Activated CD8-positive, alpha-beta memory T cell treated with anti-CD3 and anti-CD28 coated beads for 4 hours (primary cell): Measurements from ENCODE around the gene MAP3K9.
A peak's percentile ranks its signal among the peaks of the same experiment; 100 is the strongest.
"Not testable (repeated sequence)": the region's sequence is repeated elsewhere in the genome, so short reads cannot be mapped to it uniquely, and the experiment has no call there.

Source experiments
- DNase-seq, 2 donors: peaks; one replicate each; pipeline ENCODE4 v3.0.0-alpha.2; 2020; ENCODE audit warnings: low read depth in 2 of 2

MAP3K9 gene

GRCh38 chr14:70724110-70724509, 85.2 kb downstream of the MAP3K9 start:
- DNase-seq = no peak

GRCh38 chr14:70723276-70723675, 86.0 kb downstream of the MAP3K9 start:
- DNase-seq = no peak

DNA sequence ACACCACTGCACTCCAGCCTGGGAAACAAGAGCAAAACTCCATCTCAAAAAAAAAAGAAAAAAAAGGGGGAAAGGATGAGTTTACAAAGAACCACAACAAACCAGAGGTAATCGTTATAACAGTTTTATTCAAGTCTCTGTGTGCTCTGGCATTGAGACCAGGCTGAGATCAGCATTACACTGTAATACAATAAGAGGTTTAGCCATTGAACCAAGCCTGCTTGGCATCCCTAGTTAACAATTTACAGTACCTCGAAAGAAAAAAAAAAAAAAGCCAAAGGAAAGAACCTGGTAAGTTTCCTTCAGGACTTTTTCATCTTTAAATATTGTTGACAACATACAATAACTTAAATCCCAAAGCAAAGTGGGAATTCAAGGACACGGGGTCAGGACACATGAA, 86.9 kb downstream of the MAP3K9 start:
- no peak for DNase-seq

- no peak for DNase-seq
Measured at GRCh38 chr14:70721542-70721941, 87.8 kb downstream of the MAP3K9 start.

- DNase-seq = no peak
Measured at GRCh38 chr14:70718383-70719118, 90.8 kb downstream of the MAP3K9 start.

- DNase-seq = no peak
Measured at GRCh38 chr14:70716958-70717357, 92.4 kb downstream of the MAP3K9 start.

- DNase-seq = no peak
Measured at GRCh38 chr14:70716483-70716882, 92.8 kb downstream of the MAP3K9 start.

DNA sequence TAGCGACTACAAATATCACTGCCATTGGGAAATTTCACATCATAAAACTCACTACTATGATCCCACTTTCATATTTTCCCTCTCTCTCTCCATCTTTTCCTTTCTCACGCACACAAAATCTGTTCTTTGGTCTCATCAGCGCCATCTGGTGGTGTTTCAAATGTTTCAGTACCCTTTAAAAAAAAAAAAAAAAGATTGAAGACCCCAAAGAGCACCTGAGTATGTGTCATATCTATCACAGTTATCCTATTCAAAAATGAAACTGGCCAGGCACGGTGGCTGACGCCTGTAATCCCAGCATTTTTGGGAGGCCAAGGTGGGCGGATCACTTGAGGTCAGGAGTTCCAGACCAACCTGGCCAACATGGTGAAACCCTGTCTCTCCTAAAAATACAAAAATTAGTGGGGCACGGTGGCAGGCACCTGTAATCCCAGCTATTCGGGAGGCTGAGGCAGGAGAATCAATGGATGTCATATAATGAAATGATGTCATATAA, 95.2 kb downstream of the MAP3K9 start:
- DNase-seq = peak in 1 of 2 donors; percentile 6

GRCh38 chr14:70713511-70713916, 95.8 kb downstream of the MAP3K9 start:
- DNase-seq = no peak

DNA sequence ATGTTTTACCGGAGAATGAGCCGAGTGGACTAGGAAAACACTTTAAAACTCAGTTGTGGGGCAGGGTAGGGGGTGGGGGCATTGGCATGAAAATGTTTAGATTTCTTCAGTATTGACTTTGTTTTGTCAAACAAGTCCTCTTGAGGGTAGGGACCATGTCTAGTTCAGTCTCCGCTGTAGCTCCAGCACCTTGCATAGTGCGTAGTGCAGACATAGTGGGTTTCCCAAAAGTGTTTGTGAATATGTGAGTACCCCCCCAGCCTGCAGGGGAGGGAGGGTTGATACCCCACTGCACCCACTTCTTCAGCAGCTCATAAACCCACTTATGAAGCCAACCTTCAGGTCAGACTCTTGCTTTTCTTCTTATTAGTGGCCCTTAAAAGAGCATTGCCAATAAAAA, 96.2 kb downstream of the MAP3K9 start:
- no peak for DNase-seq

- no peak for DNase-seq
Measured at GRCh38 chr14:70711451-70711850, 97.9 kb downstream of the MAP3K9 start.

DNA sequence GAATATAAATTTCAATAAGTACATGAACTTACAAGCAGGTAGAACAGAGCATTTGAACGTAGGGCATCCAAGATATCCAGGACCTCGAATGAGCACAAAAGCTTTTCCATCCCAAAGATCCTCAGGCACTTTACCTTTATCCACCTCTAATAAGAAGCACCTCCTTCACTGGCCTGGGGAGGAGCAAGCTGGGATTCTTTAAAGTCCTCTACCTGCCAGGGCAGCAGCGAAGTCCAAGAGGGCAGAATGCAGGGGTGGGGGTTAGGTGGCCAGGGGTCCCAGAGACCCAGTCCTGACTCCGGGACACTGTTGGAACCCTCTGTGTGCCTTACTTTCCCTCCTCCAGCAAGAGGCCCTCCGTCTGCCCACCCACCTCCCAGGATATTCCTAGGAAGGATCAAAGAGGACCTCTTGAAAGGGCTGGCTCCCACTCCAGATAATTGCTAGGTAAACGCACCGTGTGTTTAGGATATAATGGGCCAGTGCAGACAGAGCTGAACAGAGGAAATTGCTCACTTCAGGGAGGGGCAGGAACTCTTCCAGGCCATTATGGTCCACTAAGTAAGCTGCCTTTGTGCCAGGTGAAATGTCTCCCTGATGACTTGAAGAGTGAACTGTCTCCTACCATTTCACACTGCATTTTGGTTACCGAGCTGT, 99.5 kb downstream of the MAP3K9 start:
- DNase-seq = no peak

DNA sequence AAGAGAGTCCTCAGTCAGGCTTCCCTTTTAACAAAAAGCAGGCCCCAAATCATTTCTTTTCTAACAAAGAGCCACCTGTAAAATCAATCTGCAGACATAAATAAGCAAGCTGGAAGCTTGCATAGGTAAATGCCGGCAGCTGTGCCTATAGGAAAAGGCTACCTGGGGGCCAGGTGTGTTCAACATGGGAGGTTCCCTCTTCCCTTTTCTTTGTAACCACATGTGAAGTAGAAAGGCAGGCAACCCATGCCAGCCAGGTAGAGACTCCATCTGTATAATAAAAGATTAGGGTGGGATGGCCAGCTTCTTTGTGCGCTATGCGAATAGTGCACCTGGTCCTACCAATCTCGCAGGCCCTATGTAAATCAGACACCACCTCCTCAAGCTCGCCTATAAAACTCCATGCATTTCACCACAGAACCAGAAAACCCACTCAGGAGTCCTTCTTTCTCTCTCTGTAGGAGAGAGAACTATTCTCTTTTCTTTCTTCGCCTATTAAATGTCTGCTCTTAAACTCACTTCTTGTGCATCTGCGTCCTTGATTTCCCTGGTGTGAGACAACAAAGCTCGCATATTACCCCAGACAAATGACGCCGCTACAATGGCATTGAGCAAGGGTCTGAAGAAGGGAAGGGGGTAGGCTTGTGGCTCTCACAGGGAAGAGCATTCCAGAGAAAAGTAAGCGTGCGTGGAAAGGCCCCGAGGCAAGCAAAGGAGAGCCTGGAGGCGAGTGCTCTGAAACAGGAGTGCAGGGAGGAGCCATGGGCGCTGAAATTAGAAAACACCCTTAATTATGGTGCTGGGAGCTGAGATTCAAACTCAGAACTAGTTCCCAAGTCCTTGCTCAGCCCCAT, 100.4 kb downstream of the MAP3K9 start:
- DNase-seq = no peak

- DNase-seq = no peak
Measured at GRCh38 chr14:70707138-70708038, 101.9 kb downstream of the MAP3K9 start.

DNA sequence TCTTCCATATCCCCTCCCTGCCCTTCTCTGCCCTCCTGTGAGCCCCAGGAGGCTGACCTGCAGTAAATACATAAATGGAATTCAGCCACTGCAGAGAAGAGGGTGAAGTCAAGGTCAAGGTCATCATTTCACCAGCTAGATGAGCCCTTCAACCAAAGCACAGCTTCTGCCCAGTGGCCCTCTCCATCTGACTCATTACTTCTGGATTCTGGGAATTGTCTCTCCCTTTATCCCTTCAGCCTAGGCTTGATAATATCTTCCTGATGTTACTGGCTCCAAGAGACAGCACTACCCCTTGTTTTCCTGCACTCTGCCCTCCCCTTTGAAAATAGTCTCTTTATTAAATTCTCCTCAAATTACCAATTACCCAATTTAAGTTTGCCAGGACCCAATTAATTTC, 103.1 kb downstream of the MAP3K9 start:
- DNase-seq = no peak

- no peak for DNase-seq
Measured at GRCh38 chr14:70704960-70705359, 104.4 kb downstream of the MAP3K9 start.

DNA sequence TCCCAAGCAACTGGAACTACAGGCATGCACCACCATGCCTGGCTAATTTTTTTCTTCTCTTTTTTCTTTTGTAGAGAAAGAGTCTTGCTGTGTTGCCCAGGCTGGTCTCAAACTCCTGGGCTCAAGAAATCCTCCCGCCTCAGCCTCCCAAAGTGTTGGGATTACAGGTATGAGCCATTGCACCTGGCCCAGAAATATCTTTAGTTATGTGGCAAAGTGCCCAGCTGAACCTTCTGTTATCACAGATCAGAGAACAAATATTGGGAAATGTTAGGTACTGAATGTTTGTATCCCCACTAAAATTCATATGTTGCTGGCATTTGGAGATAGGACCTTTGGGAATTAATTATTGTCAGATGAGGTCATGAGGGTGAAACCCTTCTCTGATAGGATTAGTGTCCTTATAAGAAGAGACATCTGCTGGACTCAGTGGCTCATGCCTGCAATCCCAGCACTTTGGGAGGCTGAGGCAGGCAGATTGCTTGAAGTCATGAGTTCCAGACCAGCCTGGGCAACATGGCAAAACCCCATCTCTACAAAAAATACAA, 105.6 kb downstream of the MAP3K9 start:
- not testable (repeated sequence) for DNase-seq

DNA sequence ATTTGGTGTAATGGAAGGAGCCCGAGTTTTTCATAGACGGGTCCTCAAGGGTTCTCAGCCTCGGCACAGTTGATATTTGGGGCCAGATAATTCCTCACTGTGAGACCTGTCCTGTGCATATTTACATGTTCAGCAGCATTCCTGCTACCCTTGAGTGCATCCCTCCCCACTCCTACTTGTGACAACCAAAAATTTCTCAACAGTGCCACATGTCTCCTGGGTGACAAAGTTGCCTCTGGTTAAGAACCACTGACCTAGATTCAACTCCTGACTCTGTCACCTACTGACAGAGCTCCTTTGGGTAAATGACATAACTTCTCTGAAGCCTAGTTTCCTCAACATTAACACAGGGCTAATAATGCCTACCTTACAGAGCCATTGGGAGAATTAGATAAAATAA, 107.2 kb downstream of the MAP3K9 start:
- DNase-seq = no peak

DNA sequence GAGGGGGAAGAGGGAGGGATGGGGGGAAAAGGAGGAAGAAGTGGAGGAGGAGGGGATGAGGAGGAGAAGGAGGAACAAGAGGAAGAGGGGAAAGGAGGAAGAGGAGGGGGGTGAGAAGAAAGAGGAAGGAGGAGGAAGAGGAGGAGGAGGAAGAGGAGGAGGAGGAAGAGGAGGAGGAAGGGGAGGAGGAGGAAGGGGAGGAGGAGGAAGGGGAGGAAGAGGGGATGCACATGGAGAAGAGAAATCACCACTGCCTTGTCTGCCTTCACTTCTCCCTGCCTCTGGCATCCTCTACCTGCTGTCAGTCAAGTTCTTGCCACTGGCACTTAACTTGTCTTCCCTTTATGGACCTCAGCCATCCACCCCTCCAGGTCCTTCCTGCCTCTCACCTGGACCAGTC, 107.7 kb downstream of the MAP3K9 start:
- DNase-seq = no peak

- no peak for DNase-seq
Measured at GRCh38 chr14:70700955-70701585, 108.2 kb downstream of the MAP3K9 start.

- no peak for DNase-seq
Measured at GRCh38 chr14:70699646-70700045, 109.7 kb downstream of the MAP3K9 start.
